WERI-Rb-1 (cell line): ENCODE data around the gene KCNF1.

Experiments used
- DNase-seq: peaks from one replicate; pipeline ENCODE4 v3.0.0-alpha.2; 2020
- H3K27ac ChIP-seq: fragments of 250-450 bp; sonication (Bioruptor Pico); 2 replicates; pipeline ENCODE4 v1.5.1; 2020; ENCODE audit warnings: mild to moderate bottlenecking, moderate library complexity
- H3K27me3 ChIP-seq: fragments of 250-450 bp; sonication (Bioruptor Pico); 2 replicates; pipeline ENCODE4 v1.5.1; 2021; ENCODE audit warnings: mild to moderate bottlenecking, low read depth, moderate library complexity; ENCODE audit not compliant: insufficient read depth, severe bottlenecking
- H3K36me3 ChIP-seq: fragments of 250-450 bp; sonication (Bioruptor Pico); 2 replicates; pipeline ENCODE4 v1.5.1; 2020; ENCODE audit warnings: mild to moderate bottlenecking, moderate library complexity
- H3K4me3 ChIP-seq: 2 replicates; pipeline ENCODE4 v1.5.1; 2011; ENCODE audit warnings: low read depth, mild to moderate bottlenecking, control low read depth, low read length
- H3K9me3 ChIP-seq: fragments of 250-450 bp; sonication (Bioruptor Pico); 2 replicates; pipeline ENCODE4 v1.5.1; 2021; ENCODE audit warnings: mild to moderate bottlenecking, moderate library complexity; ENCODE audit not compliant: severe bottlenecking
- TF ChIP-seq, protein P1 (sequence below): IDR thresholded peaks from 2 replicates; pipeline ENCODE4 v1.5.1; 2011; ENCODE audit warnings: low read depth, mild to moderate bottlenecking, control low read depth, inconsistent platforms, low read length

Gene KCNF1

GRCh38 chr2:10903861-10904210 lies 7.9 kb upstream of the KCNF1 start:
- Histone ChIP-seq H3K9me3 (peaks cover 7% of the 10 kb centered on the region), H3K4me3 (no peak overlapping the region), H3K27ac (no peak overlapping the region), H3K36me3 (no peaks in the 10 kb centered on the region), H3K27me3 (no peaks in the 10 kb centered on the region)
- TF ChIP-seq, protein P1, sequence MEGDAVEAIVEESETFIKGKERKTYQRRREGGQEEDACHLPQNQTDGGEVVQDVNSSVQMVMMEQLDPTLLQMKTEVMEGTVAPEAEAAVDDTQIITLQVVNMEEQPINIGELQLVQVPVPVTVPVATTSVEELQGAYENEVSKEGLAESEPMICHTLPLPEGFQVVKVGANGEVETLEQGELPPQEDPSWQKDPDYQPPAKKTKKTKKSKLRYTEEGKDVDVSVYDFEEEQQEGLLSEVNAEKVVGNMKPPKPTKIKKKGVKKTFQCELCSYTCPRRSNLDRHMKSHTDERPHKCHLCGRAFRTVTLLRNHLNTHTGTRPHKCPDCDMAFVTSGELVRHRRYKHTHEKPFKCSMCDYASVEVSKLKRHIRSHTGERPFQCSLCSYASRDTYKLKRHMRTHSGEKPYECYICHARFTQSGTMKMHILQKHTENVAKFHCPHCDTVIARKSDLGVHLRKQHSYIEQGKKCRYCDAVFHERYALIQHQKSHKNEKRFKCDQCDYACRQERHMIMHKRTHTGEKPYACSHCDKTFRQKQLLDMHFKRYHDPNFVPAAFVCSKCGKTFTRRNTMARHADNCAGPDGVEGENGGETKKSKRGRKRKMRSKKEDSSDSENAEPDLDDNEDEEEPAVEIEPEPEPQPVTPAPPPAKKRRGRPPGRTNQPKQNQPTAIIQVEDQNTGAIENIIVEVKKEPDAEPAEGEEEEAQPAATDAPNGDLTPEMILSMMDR, result no peak
- no peak for DNase-seq

DNA sequence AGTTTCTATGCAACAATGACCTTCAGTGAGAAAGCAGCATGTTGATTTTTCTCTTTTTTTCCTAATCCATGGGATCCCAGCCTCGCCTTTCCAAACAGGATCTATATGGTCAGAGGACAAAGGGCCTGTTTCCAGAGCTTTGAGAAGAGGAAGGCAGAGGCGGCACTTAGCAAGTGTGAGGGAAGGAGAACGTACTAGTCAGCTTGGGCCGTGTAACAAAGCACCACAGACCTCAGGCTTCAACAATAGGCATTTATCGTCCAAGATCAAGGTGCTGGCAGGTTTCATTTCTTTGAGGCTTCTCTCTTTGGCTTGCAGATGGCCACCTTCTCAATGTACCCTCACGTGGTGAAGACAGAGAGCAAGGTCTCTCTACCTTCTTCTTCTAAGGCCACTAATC lies 7.3 kb upstream of the KCNF1 start:
- Histone ChIP-seq H3K4me3 (no peak overlapping the region), H3K36me3 (no peaks in the 10 kb centered on the region), H3K27ac (no peak overlapping the region), H3K27me3 (no peaks in the 10 kb centered on the region), H3K9me3 (peaks cover 6% of the 10 kb centered on the region)
- DNase-seq, result no peak
- TF ChIP-seq, protein P1, result no peak

GRCh38 chr2:10905006-10905861 lies 6.5 kb upstream of the KCNF1 start:
- Histone ChIP-seq H3K27me3 (no peaks in the 10 kb centered on the region), H3K27ac (no peak overlapping the region), H3K9me3 (peaks cover 6% of the 10 kb centered on the region), H3K4me3 (no peak overlapping the region), H3K36me3 (no peaks in the 10 kb centered on the region)
- no peak for DNase-seq
- TF ChIP-seq, protein P1, result no peak

- Histone ChIP-seq H3K27ac (no peak overlapping the region), H3K27me3 (no peaks in the 10 kb centered on the region), H3K4me3 (no peak overlapping the region), H3K36me3 (no peaks in the 10 kb centered on the region), H3K9me3 (peaks cover 6% of the 10 kb centered on the region)
- DNase-seq, result no peak
- TF ChIP-seq, protein P1, result no peak
These were observed 5.9 kb upstream of the KCNF1 start for GRCh38 chr2:10905862-10906143.

DNA sequence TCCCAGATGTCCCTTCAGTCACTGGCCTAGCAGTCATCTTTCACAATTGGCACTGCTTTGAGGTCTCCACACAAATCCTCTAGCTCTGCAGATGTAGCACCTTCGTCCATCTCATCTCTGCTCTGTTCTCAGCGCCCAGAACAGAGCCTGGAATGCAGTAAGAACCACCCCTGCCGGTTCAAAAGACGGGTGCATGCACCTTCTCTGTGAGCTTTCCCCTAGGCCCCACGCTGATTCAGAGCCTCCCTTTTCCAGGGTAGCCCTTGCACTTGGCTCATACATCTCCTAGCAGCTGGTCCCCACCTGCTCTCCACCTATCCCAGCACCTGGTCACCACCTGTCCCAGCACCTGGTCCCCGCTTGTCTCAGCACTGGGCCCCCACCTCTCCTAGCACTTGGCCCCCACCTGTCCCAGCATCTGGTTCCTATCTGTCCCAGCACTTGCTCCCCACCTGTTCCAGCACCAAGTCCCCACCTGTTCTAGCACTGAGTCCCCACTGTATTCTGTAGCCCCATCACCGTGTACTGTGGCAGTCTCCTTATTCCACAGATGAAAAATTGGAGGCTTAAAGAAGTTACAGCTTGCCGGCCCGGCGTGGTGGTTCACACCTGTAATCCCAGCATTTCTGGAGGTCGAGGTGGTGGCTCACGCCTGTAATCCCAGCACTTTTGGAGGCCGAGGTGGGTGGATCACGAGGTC lies 4.7 kb upstream of the KCNF1 start:
- DNase-seq, result no peak
- H3K4me3 ChIP-seq, result no peak overlapping the region
- H3K9me3 ChIP-seq, result peaks cover 6% of the 10 kb centered on the region
- TF ChIP-seq, protein P1, result no peak
- no peak overlapping the region for H3K27ac ChIP-seq
- H3K36me3 ChIP-seq, result no peaks in the 10 kb centered on the region
- no peaks in the 10 kb centered on the region for H3K27me3 ChIP-seq
